Upper lobe of left lung (tissue), 4 donors: ENCODE results near the gene CIRBP.

Source experiments
- POLR2A ChIP-seq, 4 donors: fragments of 450-650 bp; IDR thresholded peaks; one replicate each; pipeline ENCODE4 v1.5.1; 2016 to 2017; ENCODE audit warnings: antibody characterized with exemption in 4 of 4, mild to moderate bottlenecking in 2 of 4
- TF ChIP-seq, protein P1 (sequence below), 6 experiments: fragments of 450-650 bp in 4 of 6; fragments of 200-600 bp in 2 of 6; sonication (generic) in 2 of 6; IDR thresholded peaks; one replicate each; pipeline ENCODE4 v1.5.1; 2016 to 2019; ENCODE audit warnings: antibody characterized with exemption in 6 of 6

DNA sequence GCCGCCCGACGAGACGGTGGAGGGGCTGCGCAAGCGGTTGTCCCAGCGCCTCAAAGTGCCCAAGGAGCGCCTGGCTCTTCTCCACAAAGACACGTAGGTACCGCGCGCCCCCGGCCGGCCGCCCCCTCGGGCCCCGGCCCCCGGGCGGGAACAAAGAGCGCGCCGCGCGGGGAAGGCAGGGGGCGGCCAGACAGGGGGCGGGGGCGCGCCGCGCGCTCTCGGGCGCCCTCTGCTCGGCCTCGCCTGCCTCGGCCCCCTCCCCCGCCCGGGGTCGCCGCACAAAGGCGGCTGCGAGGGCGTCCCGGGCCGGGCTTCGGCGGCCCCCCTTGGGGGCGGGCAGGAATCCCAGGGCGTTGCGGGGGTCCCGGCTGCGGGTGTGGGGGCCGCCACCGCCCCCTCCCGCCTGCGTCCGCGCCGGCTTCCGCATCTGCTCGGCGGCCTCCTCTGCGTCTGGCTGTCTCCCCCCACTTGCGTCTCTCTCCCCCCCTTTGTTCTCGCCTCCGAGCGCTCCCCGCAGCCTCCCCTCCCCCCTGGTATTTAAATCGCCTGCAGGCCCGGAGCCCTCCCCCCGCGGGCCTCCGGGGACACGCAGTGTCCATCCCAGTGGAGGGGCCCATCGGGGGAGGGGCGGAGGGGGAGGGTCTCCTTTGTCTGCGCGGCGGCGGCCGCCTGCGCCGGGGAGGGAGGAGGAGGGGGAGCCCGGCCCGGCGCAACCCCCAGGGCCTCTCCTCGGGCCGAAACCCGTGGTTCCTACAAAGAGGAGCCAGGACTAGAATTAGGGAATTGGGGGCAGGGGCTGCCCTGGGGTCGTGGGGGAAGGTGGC is 18.5 kb upstream of the CIRBP start:
- peak in 1 of 4 donors; percentile 11 for TF ChIP-seq POLR2A (IDR thresholded peaks at IDR 0.05)
- TF ChIP-seq, protein P1, sequence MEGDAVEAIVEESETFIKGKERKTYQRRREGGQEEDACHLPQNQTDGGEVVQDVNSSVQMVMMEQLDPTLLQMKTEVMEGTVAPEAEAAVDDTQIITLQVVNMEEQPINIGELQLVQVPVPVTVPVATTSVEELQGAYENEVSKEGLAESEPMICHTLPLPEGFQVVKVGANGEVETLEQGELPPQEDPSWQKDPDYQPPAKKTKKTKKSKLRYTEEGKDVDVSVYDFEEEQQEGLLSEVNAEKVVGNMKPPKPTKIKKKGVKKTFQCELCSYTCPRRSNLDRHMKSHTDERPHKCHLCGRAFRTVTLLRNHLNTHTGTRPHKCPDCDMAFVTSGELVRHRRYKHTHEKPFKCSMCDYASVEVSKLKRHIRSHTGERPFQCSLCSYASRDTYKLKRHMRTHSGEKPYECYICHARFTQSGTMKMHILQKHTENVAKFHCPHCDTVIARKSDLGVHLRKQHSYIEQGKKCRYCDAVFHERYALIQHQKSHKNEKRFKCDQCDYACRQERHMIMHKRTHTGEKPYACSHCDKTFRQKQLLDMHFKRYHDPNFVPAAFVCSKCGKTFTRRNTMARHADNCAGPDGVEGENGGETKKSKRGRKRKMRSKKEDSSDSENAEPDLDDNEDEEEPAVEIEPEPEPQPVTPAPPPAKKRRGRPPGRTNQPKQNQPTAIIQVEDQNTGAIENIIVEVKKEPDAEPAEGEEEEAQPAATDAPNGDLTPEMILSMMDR (IDR thresholded peaks at IDR 0.05), result no peak
